ENCODE measurements around the gene GBP4.

DNA sequence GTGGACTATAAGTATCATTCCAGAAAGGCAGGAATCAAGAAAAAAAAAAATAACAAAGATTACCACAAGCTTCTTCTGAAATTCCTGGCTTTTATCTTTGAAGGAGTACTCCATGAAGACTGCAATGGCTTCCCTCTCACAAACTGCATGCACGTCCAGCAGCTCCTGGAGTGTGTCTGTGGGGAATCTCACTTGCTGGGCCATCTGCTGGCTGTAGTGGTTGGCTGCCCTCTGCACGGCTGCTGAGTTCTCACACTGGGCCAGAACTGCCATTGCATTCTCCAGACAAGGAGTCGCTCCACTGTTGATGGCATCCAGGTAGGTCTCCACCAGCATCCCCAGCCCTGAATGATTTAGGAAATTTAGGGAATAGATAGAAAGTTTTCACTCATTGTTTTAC is 49.5 kb downstream of the GBP4 start:
- TF ChIP-seq, protein P1, sequence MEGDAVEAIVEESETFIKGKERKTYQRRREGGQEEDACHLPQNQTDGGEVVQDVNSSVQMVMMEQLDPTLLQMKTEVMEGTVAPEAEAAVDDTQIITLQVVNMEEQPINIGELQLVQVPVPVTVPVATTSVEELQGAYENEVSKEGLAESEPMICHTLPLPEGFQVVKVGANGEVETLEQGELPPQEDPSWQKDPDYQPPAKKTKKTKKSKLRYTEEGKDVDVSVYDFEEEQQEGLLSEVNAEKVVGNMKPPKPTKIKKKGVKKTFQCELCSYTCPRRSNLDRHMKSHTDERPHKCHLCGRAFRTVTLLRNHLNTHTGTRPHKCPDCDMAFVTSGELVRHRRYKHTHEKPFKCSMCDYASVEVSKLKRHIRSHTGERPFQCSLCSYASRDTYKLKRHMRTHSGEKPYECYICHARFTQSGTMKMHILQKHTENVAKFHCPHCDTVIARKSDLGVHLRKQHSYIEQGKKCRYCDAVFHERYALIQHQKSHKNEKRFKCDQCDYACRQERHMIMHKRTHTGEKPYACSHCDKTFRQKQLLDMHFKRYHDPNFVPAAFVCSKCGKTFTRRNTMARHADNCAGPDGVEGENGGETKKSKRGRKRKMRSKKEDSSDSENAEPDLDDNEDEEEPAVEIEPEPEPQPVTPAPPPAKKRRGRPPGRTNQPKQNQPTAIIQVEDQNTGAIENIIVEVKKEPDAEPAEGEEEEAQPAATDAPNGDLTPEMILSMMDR (IDR thresholded peaks at IDR 0.05; ENCODE audit: low read depth, low read length, missing input control), result no peak
- TF ChIP-seq, protein P2, sequence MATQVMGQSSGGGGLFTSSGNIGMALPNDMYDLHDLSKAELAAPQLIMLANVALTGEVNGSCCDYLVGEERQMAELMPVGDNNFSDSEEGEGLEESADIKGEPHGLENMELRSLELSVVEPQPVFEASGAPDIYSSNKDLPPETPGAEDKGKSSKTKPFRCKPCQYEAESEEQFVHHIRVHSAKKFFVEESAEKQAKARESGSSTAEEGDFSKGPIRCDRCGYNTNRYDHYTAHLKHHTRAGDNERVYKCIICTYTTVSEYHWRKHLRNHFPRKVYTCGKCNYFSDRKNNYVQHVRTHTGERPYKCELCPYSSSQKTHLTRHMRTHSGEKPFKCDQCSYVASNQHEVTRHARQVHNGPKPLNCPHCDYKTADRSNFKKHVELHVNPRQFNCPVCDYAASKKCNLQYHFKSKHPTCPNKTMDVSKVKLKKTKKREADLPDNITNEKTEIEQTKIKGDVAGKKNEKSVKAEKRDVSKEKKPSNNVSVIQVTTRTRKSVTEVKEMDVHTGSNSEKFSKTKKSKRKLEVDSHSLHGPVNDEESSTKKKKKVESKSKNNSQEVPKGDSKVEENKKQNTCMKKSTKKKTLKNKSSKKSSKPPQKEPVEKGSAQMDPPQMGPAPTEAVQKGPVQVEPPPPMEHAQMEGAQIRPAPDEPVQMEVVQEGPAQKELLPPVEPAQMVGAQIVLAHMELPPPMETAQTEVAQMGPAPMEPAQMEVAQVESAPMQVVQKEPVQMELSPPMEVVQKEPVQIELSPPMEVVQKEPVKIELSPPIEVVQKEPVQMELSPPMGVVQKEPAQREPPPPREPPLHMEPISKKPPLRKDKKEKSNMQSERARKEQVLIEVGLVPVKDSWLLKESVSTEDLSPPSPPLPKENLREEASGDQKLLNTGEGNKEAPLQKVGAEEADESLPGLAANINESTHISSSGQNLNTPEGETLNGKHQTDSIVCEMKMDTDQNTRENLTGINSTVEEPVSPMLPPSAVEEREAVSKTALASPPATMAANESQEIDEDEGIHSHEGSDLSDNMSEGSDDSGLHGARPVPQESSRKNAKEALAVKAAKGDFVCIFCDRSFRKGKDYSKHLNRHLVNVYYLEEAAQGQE (IDR thresholded peaks at IDR 0.05), result no peak
